HG03354 (cell line): ENCODE data around the gene VWA1.
"Not testable (repeated sequence)": the region's sequence is repeated elsewhere in the genome, so short reads cannot be mapped to it uniquely, and the experiment has no call there.

Source experiments
- ATAC-seq: cut with Tn5 transposase; IDR thresholded peaks from one replicate; pipeline ENCODE4 v1.9.1; 2021; ENCODE audit warnings: mild to moderate bottlenecking; ENCODE audit not compliant: unreplicated experiment, poor library complexity, severe bottlenecking

VWA1 gene

GRCh38 chr1:1452365-1452739, 16.9 kb downstream of the VWA1 start:
- ATAC-seq, result not testable (repeated sequence)

- no peak for ATAC-seq
Observed at GRCh38 chr1:1452882-1453281, 17.4 kb downstream of the VWA1 start.

- ATAC-seq, result not testable (repeated sequence)
Observed at GRCh38 chr1:1454286-1455056, 19.0 kb downstream of the VWA1 start.

GRCh38 chr1:1455366-1455884, 19.9 kb downstream of the VWA1 start:
- no peak for ATAC-seq

- not testable (repeated sequence) for ATAC-seq
Observed at GRCh38 chr1:1455934-1456333, 20.4 kb downstream of the VWA1 start.

GRCh38 chr1:1456683-1457255, 21.3 kb downstream of the VWA1 start:
- not testable (repeated sequence) for ATAC-seq

GRCh38 chr1:1459156-1459555, 23.7 kb downstream of the VWA1 start:
- ATAC-seq, result not testable (repeated sequence)

GRCh38 chr1:1459711-1460110, 24.2 kb downstream of the VWA1 start:
- not testable (repeated sequence) for ATAC-seq

GRCh38 chr1:1460540-1461130, 25.1 kb downstream of the VWA1 start:
- no peak for ATAC-seq

- no peak for ATAC-seq
Observed at GRCh38 chr1:1461721-1462317, 26.3 kb downstream of the VWA1 start.

GRCh38 chr1:1462318-1462966, 27.0 kb downstream of the VWA1 start:
- ATAC-seq, result no peak

- no peak for ATAC-seq
Observed at GRCh38 chr1:1463312-1463711, 27.8 kb downstream of the VWA1 start.

GRCh38 chr1:1468196-1468985, 32.9 kb downstream of the VWA1 start:
- not testable (repeated sequence) for ATAC-seq

- ATAC-seq, result peak; percentile 2
Observed at GRCh38 chr1:1470626-1471388, 35.3 kb downstream of the VWA1 start.

- ATAC-seq, result peak; percentile 91
Observed at GRCh38 chr1:1471389-1472052, 36.0 kb downstream of the VWA1 start, which contains the start of gene ATAD3B. Gene ATAD3B, plus strand, starts transcription at chr1:1471765. Its CDS starts 120 bp downstream, at chr1:1471885.

GRCh38 chr1:1472053-1472876, 36.8 kb downstream of the VWA1 start:
- ATAC-seq, result peak; percentile 36

- ATAC-seq, result not testable (repeated sequence)
Observed at GRCh38 chr1:1476011-1476410, 40.5 kb downstream of the VWA1 start.
